A549 (cell line): ENCODE data around the gene SARS2. TPM values are rescaled to one million over a fixed set of nuclear protein-coding genes. Genes with fewer than 3 reads are reported as not detected.

ENCODE experiments used
- ATAC-seq, 2 experiments: fragments of 200-7000 bp in 1 of 2; fragments of >200 bp in 1 of 2; cut with Nextera tagmentation in 1 of 2; cut with Tn5 transposase in 1 of 2; 3 replicates each; pipeline versions ENCODE4 v1.8.0 to v1.9.1; 2018 to 2020; ENCODE audit warnings: mild to moderate bottlenecking in 1 of 2, moderate library complexity in 1 of 2
- CTCF ChIA-PET: fragments of 300-600 bp; sonication (Branson Sonifier 250); formaldehyde crosslinking; extraction: SDS; loops from one replicate; lab custom pipeline; 2021; ENCODE audit warnings: antibody characterized with exemption, inconsistent platforms; lab: Yijun Ruan, JAX
- POLR2A ChIA-PET: fragments of 350-600 bp; formaldehyde crosslinking; extraction: SDS; loops from one replicate; lab custom pipeline; 2021; ENCODE audit warnings: antibody characterized with exemption, inconsistent platforms; lab: Yijun Ruan, JAX
- DNase-seq, 2 experiments: peaks; one replicate each; pipeline versions ENCODE4 v3.0.0 to v3.0.0-alpha.2; 2011 to 2016; ENCODE audit warnings: low read depth in 1 of 2, low spot score in 1 of 2
- FAIRE-seq: peaks from 2 replicates; lab custom pipeline; 2011; peaks lifted over from hg19 to GRCh38; lab: Jason Lieb, UNC
- H3K27ac ChIP-seq, 2 experiments: fragments of >200 bp; sonication (Bioruptor Twin); formaldehyde crosslinking; 3 replicates each; pipeline ENCODE4 v1.5.1; 2016 to 2017
- H3K4me1 ChIP-seq: fragments of >200 bp; sonication (Bioruptor Twin); formaldehyde crosslinking; 3 replicates; pipeline ENCODE4 v1.6.1; 2016
- H3K4me2 ChIP-seq: fragments of >200 bp; sonication (Bioruptor Twin); formaldehyde crosslinking; 3 replicates; pipeline ENCODE4 v1.6.1; 2016
- H3K4me3 ChIP-seq: fragments of >200 bp; sonication (Bioruptor Twin); formaldehyde crosslinking; 3 replicates; pipeline ENCODE4 v1.5.1; 2016
- H3K9me3 ChIP-seq: fragments of >200 bp; sonication (Bioruptor Twin); formaldehyde crosslinking; 3 replicates; pipeline ENCODE4 v1.6.1; 2016
- ESRRA ChIP-seq: fragments of 150-350 bp; IDR thresholded peaks from 2 replicates; pipeline ENCODE4 v1.6.1; 2014; ENCODE audit warnings: mild to moderate bottlenecking, low read length, borderline replicate concordance
- FOSB ChIP-seq: fragments of 250-450 bp; sonication (Bioruptor Pico); IDR thresholded peaks from 2 replicates; pipeline ENCODE4 v1.5.0; 2020; ENCODE audit warnings: mild to moderate bottlenecking, moderate library complexity
- FOSL2 ChIP-seq, 2 experiments: fragments of 450-650 bp in 1 of 2; fragments of >200 bp in 1 of 2; sonication (Bioruptor Twin) in 1 of 2; formaldehyde crosslinking; IDR thresholded peaks; 2 replicates each; pipeline versions ENCODE4 v1.5.0 to v1.6.1; 2016 to 2020; ENCODE audit warnings: mild to moderate bottlenecking in 1 of 2, moderate library complexity in 1 of 2
- JUN ChIP-seq, 2 experiments: fragments of >200 bp; sonication (Bioruptor Twin); formaldehyde crosslinking; IDR thresholded peaks; 2 replicates in 1 of 2; 3 replicates in 1 of 2; pipeline ENCODE4 v1.6.1; 2016 to 2017
- JUNB ChIP-seq: fragments of >200 bp; sonication (Bioruptor Twin); formaldehyde crosslinking; IDR thresholded peaks from 2 replicates; pipeline ENCODE4 v1.6.1; 2016
- NFE2L2 ChIP-seq: fragments of 150-350 bp; conservative IDR thresholded peaks from 2 replicates; pipeline ENCODE4 v1.6.1; 2014; ENCODE audit warnings: low read length
- PBX3 ChIP-seq: IDR thresholded peaks from 2 replicates; pipeline ENCODE4 v1.6.1; 2012
- POLR2A ChIP-seq: IDR thresholded peaks from 2 replicates; pipeline ENCODE4 v1.6.1; 2012; ENCODE audit warnings: mild to moderate bottlenecking, low read length
- REST ChIP-seq: fragments of 200-600 bp; sonication (generic); IDR thresholded peaks from 2 replicates; pipeline ENCODE4 v1.6.1; 2016; ENCODE audit warnings: antibody characterized with exemption, mild to moderate bottlenecking, moderate library complexity
- ZFP36 ChIP-seq: fragments of 450-650 bp; IDR thresholded peaks from 2 replicates; pipeline ENCODE4 v1.6.1; 2014; ENCODE audit warnings: borderline replicate concordance; ENCODE audit not compliant: partially characterized antibody
- WGBS: methylation state at CpG from one replicate; pipeline ENCODE4 v1.1.6; 2017; ENCODE audit errors: missing lambda C conversion rate; 5-methylcytosine and 5-hydroxymethylcytosine counted together
- polyA plus RNA-seq, 4 experiments: library from polyadenylated mRNA; depleted of rRNA in 3 of 4; stranded (reverse); fragments of >200 nt; fragmentation: RNase III in 1 of 4; extraction: RNeasy Plus Mini Kit Qiagen cat#74134 plus additional on column Dnase treatment in 1 of 4; gene quantifications; 2 replicates in 3 of 4; 3 replicates in 1 of 4; pipeline ENCODE4 v1.2.3, GENCODE V29; 2011 to 2017
- TF ChIP-seq, protein P1 (sequence below): fragments of 250-450 bp; sonication (Bioruptor Pico); IDR thresholded peaks from 2 replicates; pipeline ENCODE4 v1.5.0; 2021; ENCODE audit warnings: mild to moderate bottlenecking, moderate library complexity, borderline replicate concordance
- TF ChIP-seq, protein P2 (sequence below): IDR thresholded peaks from 2 replicates; pipeline ENCODE4 v1.6.1; 2012

Gene SARS2
- polyA plus RNA-seq, 2 of the 4 experiments (the other 2 are of a cell fraction), result 46.1 to 93.4 TPM

- TF ChIP-seq, protein P1, sequence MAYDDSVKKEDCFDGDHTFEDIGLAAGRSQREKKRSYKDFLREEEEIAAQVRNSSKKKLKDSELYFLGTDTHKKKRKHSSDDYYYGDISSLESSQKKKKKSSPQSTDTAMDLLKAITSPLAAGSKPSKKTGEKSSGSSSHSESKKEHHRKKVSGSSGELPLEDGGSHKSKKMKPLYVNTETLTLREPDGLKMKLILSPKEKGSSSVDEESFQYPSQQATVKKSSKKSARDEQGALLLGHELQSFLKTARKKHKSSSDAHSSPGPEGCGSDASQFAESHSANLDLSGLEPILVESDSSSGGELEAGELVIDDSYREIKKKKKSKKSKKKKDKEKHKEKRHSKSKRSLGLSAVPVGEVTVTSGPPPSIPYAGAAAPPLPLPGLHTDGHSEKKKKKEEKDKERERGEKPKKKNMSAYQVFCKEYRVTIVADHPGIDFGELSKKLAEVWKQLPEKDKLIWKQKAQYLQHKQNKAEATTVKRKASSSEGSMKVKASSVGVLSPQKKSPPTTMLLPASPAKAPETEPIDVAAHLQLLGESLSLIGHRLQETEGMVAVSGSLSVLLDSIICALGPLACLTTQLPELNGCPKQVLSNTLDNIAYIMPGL (CRISPR knock-in tag), result no peak
- TF ChIP-seq, protein P2, sequence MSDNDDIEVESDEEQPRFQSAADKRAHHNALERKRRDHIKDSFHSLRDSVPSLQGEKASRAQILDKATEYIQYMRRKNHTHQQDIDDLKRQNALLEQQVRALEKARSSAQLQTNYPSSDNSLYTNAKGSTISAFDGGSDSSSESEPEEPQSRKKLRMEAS, result peak; percentile 68; the same call in 1 of the 2 replicates
These were observed 22.0 kb upstream of the SARS2 start (continued) for GRCh38 chr19:38952395-38953165.

- WGBS, result 93% methylated on average over 3 of the region's 3 CpGs
- POLR2A ChIA-PET, result interaction anchor here (2.3 kb wide), 1 partner anchor 20 kb away, joined by 11 read pairs; the partner anchor contains the start of genes MRPS12 and SARS2
These were observed 20.6 kb upstream of the SARS2 start for GRCh38 chr19:38951187-38951586.

DNA sequence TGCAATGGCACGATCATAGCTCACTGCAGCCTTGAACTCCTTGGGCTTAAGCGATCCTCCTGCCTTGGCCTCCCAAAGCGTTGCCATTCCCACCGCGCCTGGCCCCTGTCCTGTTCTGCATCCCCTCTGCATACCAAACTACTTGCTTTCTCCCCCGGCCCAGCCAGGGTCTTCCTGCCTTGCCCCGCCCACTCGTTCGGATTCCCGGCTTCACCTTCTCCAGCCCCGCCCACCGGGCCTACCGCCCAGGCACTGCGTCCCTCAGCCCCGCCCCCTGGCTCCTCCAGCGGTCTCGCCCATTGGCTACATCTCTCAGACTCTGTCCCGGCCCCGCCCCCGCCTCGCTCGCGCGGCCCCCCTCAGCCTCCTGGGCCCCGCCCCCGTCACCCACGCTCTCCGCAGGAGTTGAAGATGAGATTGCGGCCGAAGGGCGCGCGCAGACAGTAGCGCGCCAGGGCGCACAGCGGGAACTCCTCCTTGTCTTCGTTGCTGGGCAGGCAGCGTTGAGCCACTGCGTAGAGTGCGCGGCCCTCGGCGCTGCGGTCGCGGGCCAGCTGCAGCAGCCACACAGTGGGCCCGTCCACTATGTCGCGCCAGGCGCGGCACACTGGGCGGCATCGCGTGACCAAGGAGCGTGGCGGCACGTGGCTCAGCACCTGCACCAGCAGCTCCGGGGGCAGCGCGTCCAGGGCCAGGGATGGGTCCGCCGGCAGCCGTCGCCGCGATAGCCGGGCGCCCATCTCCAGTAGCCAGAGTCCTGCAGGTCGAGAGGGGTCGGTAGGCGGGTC lies 19.2 kb upstream of the SARS2 start:
- ChIA-PET CTCF (interaction anchor here (0.6 to 23.4 kb wide), 8 partner anchors 10 to 547 kb away, joined by 4 to 344 read pairs (median 6); partner anchors contain the start of genes FAM98C, FBXO17, MRPS12 and SARS2), POLR2A (no interaction called here)
- no peak overlapping the region for H3K4me2 ChIP-seq
- ATAC-seq (no peak), DNase-seq (no peak), FAIRE-seq (no peak)
- no peak overlapping the region for H3K4me3 ChIP-seq
- H3K27ac ChIP-seq, result no peak overlapping the region
- no peaks in the 10 kb centered on the region for H3K9me3 ChIP-seq
- 96% methylated on average over 68 of the region's 72 CpGs for WGBS
- H3K4me1 ChIP-seq, result peaks cover 23% of the 10 kb centered on the region
- peak in 1 of 2 experiments; percentile 1; a peak in 1 of 5 replicates for TF ChIP-seq JUN (IDR thresholded peaks at IDR 0.05)
- peak; percentile 27 for TF ChIP-seq POLR2A
- no peak for TF ChIP-seq NFE2L2
- peak; percentile 14; the same call in 1 of the 2 replicates for TF ChIP-seq PBX3
- TF ChIP-seq, all 56 proteins: peak for 3

More at GRCh38 chr19:38951187-38951586, 20.6 kb upstream of the SARS2 start:
- Histone ChIP-seq H3K27ac (no peak overlapping the region), H3K4me2 (no peak overlapping the region), H3K9me3 (no peaks in the 10 kb centered on the region), H3K4me1 (peaks cover 23% of the 10 kb centered on the region), H3K4me3 (no peak overlapping the region)
- TF ChIP-seq FOSL2 (IDR thresholded peaks at IDR 0.05) (no peak), FOSL2 (CRISPR knock-in tag; IDR thresholded peaks at IDR 0.05) (peak; percentile 35; the same call in 1 of the 2 replicates), FOSB (CRISPR knock-in tag) (no peak)
- CTCF ChIA-PET, result interaction anchor here (0.6 to 23.4 kb wide), 6 partner anchors 10 to 548 kb away, joined by 3 to 344 read pairs (median 30); partner anchors contain the start of genes FAM98C, FBXO17, MRPS12 and SARS2
- FAIRE-seq (no peak), ATAC-seq (no peak), DNase-seq (no peak)

- no peaks in the 10 kb centered on the region for H3K9me3 ChIP-seq
- TF ChIP-seq ESRRA, result no peak
- TF ChIP-seq POLR2A, result no peak
- TF ChIP-seq ZFP36, result peak; percentile 94
- TF ChIP-seq REST, result peak; percentile 47; the same call in 1 of the 2 replicates
- TF ChIP-seq JUNB, result no peak
- no peak overlapping the region for H3K4me2 ChIP-seq
- FAIRE-seq (no peak), DNase-seq (peak in 1 of 2 experiments; percentile 51), ATAC-seq (peak; percentile 18 to 30; a peak in 4 of 6 replicates)
- 89% methylated on average over 11 of the region's 11 CpGs for WGBS
- H3K27ac ChIP-seq, result no peak overlapping the region
- ChIA-PET CTCF (interaction anchor here (0.8 to 18.6 kb wide), 13 partner anchors 10 to 465 kb away, joined by 3 to 245 read pairs (median 4); partner anchors contain the start of genes FBXO17, MRPS12 and SARS2), POLR2A (interaction anchor here (0.8 to 1.0 kb wide), 2 partner anchors 10 to 16 kb away, joined by 3 to 6 read pairs; partner anchors contain the start of genes MRPS12 and SARS2)
- no peaks in the 10 kb centered on the region for H3K4me1 ChIP-seq
- no peak overlapping the region for H3K4me3 ChIP-seq
These were observed 15.9 kb upstream of the SARS2 start for GRCh38 chr19:38946229-38947010.
